Osteoblast (primary cell): ENCODE measurements around the gene SORL1. TPM values are rescaled to one million over a fixed set of nuclear protein-coding genes. Genes with fewer than 3 reads are reported as not detected.

Source experiments
- DNase-seq: peaks from one replicate; pipeline ENCODE4 v3.0.0; 2011; ENCODE audit warnings: low spot score, mixed read lengths; ENCODE audit not compliant: insufficient read length; ENCODE audit errors: missing footprints
- H2AFZ ChIP-seq: 2 replicates; pipeline ENCODE4 v1.6.0; 2011; ENCODE audit warnings: mild to moderate bottlenecking, low read length
- H3K27ac ChIP-seq: 2 replicates; pipeline ENCODE4 v1.5.1; 2011; ENCODE audit warnings: mild to moderate bottlenecking, low read depth, low read length, moderate library complexity
- H3K27me3 ChIP-seq: 2 replicates; pipeline ENCODE4 v1.6.0; 2012; ENCODE audit warnings: mild to moderate bottlenecking, control low read depth, inconsistent platforms, low read length, moderate library complexity; ENCODE audit not compliant: insufficient read depth
- H3K36me3 ChIP-seq: 2 replicates; pipeline ENCODE4 v1.5.1; 2011; ENCODE audit warnings: mild to moderate bottlenecking, low read length, control low read depth, moderate library complexity; ENCODE audit not compliant: insufficient read depth
- H3K4me1 ChIP-seq: 2 replicates; pipeline ENCODE4 v1.5.1; 2011; ENCODE audit warnings: mild to moderate bottlenecking, low read length, control low read depth, moderate library complexity; ENCODE audit not compliant: insufficient read depth
- H3K4me2 ChIP-seq: 2 replicates; pipeline ENCODE4 v1.6.0; 2011; ENCODE audit warnings: mild to moderate bottlenecking, low read length; ENCODE audit not compliant: insufficient read depth
- H3K4me3 ChIP-seq: fragments of 200-600 bp; sonication (generic); 3 replicates; pipeline ENCODE4 v1.5.1; 2012; ENCODE audit warnings: mild to moderate bottlenecking, low read length, inconsistent platforms; ENCODE audit not compliant: insufficient read depth
- H3K79me2 ChIP-seq: 2 replicates; pipeline ENCODE4 v1.6.0; 2012; ENCODE audit warnings: mild to moderate bottlenecking, low read length, control low read depth, inconsistent platforms; ENCODE audit not compliant: insufficient read depth
- H3K9me3 ChIP-seq: 2 replicates; pipeline ENCODE4 v1.5.1; 2011; ENCODE audit warnings: low read depth, low read length, control low read depth
- H4K20me1 ChIP-seq: 2 replicates; pipeline ENCODE4 v1.6.0; 2012; ENCODE audit warnings: mild to moderate bottlenecking, low read length, control low read depth; ENCODE audit not compliant: insufficient read depth
- CTCF ChIP-seq: IDR thresholded peaks from 2 replicates; pipeline ENCODE4 v1.5.1; 2011; ENCODE audit warnings: mild to moderate bottlenecking, low read depth, low read length, moderate library complexity; ENCODE audit errors: extremely low read depth
- total RNA-seq: library from RNA; depleted of rRNA; stranded (reverse); fragments of >200 nt; gene quantifications from 2 replicates; pipeline ENCODE4 v1.2.3, GENCODE V29; 2012

The SORL1 gene
- total RNA-seq, 1 donor = 0.36 TPM

- peaks cover 8% of the 10 kb centered on the region for H3K27me3 ChIP-seq
- DNase-seq = no peak
- no peak for TF ChIP-seq CTCF
- H3K4me2 ChIP-seq = no peak overlapping the region
- peaks cover 3% of the 10 kb centered on the region for H3K4me1 ChIP-seq
- no peak overlapping the region for H3K27ac ChIP-seq
- no peaks in the 10 kb centered on the region for H3K9me3 ChIP-seq
- H2AFZ ChIP-seq = no peak overlapping the region
- no peaks in the 10 kb centered on the region for H3K36me3 ChIP-seq
- H3K4me3 ChIP-seq = no peak overlapping the region
- no peaks in the 10 kb centered on the region for H4K20me1 ChIP-seq
- no peaks in the 10 kb centered on the region for H3K79me2 ChIP-seq
Observed at GRCh38 chr11:121539000-121539399, 86.9 kb downstream of the SORL1 start.

DNA sequence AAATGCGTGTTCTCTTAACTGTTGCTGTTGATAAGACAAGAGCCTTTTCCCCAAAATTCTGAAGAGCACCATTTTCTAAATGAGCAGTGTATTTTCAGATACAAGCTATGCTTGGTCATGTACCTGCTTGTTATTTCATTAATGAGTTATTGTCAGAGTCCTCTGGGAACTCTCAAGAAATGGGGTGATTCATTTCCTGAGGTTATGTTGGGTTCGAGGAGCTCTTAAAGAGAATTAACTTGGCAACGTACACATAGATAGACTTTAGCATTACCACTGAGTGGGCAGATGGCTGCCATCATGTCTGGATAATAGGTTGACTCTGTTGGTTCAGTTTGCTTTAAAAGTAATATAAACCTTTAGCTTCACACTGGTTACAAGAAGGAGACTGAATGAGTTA lies 88.5 kb downstream of the SORL1 start:
- Histone ChIP-seq H3K9me3 (no peaks in the 10 kb centered on the region), H3K27me3 (peaks cover 8% of the 10 kb centered on the region), H3K4me2 (no peak overlapping the region), H4K20me1 (no peaks in the 10 kb centered on the region), H3K27ac (no peak overlapping the region), H3K4me1 (no peaks in the 10 kb centered on the region), H2AFZ (no peak overlapping the region), H3K79me2 (no peaks in the 10 kb centered on the region), H3K36me3 (no peaks in the 10 kb centered on the region), H3K4me3 (no peak overlapping the region)
- DNase-seq = no peak
- TF ChIP-seq CTCF = no peak

DNA sequence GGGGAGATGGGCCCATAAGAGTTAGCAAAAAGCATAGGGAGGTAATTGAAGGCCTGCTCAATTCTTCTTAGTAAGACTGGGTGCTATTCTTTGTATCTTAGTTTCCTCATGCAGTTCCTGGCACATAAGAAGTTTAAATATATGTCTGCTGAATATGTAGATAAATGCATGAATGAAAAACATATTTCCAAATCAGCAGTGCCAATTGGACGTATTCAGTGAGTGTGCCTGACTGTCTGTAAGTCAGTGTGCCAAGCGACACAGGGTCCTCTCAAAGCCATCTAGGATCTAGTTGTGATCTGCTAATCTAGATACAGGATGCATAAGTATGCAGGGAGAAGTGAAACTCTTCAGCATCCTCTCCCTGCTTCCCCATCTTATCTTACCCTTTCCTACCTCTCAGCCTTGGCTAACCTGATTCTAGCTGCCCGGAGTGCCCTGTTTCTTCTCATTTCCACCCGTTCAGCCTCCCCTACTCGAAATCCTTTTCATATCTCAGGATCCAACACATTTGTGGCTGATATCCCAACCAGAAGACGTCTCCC lies 91.8 kb downstream of the SORL1 start:
- DNase-seq = no peak
- Histone ChIP-seq H3K79me2 (no peaks in the 10 kb centered on the region), H3K4me3 (no peak overlapping the region), H3K9me3 (no peaks in the 10 kb centered on the region), H3K4me2 (no peak overlapping the region), H3K27ac (no peak overlapping the region), H4K20me1 (no peaks in the 10 kb centered on the region), H3K27me3 (peaks cover 4% of the 10 kb centered on the region), H2AFZ (no peak overlapping the region), H3K36me3 (no peaks in the 10 kb centered on the region), H3K4me1 (no peaks in the 10 kb centered on the region)
- no peak for TF ChIP-seq CTCF

GRCh38 chr11:121544956-121545355 lies 92.8 kb downstream of the SORL1 start:
- no peak overlapping the region for H2AFZ ChIP-seq
- no peak overlapping the region for H3K4me3 ChIP-seq
- H3K9me3 ChIP-seq = no peaks in the 10 kb centered on the region
- no peak overlapping the region for H3K27ac ChIP-seq
- no peaks in the 10 kb centered on the region for H3K36me3 ChIP-seq
- no peak overlapping the region for H3K4me2 ChIP-seq
- no peaks in the 10 kb centered on the region for H3K79me2 ChIP-seq
- DNase-seq = no peak
- no peak for TF ChIP-seq CTCF
- H4K20me1 ChIP-seq = no peaks in the 10 kb centered on the region
- no peaks in the 10 kb centered on the region for H3K4me1 ChIP-seq
- peaks cover 2% of the 10 kb centered on the region for H3K27me3 ChIP-seq
